Fibroblast of skin of left quadriceps (primary cell): ENCODE measurements around the gene ARAP1.

ENCODE experiments used
- DNase-seq, 2 experiments: peaks; one replicate each; pipeline ENCODE4 v3.0.0-alpha.2; 2013; ENCODE audit warnings: low read depth in 2 of 2

The ARAP1 gene

GRCh38 chr11:72685560-72686480 lies 66.4 kb downstream of the ARAP1 start:
- peak; percentile 51 to 54 for DNase-seq

DNA sequence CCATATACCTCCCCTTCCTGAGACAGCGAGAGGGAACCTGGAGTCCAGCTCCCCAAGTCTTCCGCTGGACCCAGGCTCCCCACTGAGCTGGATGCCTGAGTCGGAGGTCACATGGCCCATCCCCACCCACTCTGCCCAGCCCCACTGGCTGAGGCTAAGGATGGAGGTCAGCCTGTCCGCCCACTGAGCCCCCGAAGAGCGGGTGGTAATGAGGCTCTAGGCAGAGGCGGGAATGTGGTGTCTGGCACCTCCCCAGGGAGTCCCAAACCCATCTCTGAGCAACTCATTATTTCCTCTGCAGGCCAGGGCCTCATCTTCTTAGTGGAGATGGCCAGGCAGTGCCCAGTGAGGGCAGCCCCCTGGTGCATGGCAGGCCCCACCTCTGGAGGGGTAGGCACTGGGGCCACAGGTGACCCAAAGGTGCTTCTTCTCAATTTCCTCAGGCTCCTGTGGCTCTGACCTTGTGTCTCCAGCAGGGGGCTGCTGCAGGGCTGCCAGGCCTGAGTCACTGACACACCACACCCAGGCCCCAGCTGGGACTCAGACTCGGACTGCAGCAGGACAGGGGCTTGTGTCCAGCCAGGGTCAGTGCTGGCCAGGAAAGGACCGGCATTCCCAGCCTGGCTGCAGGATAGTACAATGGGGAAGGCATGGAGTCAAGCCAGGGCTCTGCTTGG lies 67.8 kb downstream of the ARAP1 start:
- DNase-seq, result no peak

DNA sequence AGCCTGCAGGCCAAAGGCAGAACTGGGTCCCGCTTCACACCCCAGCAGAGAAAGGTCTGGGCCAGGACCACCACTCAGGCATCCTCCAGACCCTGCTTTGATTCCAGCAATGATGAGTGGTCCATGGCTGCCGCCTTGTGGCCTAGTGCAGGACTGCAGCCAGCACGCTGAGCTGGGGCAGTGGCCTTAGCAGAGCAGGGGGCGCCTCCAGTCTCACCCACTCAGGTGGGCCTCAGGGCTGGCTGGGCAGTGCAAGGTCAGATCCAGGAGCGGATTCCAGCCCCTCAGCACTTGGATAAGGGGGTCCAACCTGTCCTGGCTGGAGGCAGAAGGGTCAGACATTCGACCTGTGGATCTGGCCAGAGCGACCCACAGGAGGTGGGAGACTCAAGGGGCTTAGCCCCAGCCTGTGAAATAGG lies 68.4 kb downstream of the ARAP1 start:
- no peak for DNase-seq

DNA sequence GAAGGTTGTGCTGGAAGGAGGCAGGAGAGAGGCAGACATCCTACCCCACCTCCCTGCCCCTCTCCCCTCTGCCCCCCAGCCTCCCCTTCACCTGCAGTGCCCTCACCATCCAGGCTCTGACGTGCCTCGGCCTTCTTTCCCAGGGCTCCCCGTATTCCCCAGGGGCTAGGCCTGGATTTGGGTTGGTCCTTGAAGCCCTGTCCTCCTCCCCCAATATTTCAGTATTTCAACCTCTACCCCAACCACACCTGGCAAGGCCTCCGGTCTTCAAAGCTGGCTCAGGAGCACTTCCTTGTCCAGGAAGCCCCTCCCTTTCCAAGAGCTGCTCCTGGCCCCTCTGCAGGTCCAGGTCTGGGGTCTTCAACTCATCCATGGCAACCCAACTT lies 69.4 kb downstream of the ARAP1 start:
- DNase-seq, result no peak

- DNase-seq, result no peak
Measured at GRCh38 chr11:72682238-72682857, 69.9 kb downstream of the ARAP1 start.

DNA sequence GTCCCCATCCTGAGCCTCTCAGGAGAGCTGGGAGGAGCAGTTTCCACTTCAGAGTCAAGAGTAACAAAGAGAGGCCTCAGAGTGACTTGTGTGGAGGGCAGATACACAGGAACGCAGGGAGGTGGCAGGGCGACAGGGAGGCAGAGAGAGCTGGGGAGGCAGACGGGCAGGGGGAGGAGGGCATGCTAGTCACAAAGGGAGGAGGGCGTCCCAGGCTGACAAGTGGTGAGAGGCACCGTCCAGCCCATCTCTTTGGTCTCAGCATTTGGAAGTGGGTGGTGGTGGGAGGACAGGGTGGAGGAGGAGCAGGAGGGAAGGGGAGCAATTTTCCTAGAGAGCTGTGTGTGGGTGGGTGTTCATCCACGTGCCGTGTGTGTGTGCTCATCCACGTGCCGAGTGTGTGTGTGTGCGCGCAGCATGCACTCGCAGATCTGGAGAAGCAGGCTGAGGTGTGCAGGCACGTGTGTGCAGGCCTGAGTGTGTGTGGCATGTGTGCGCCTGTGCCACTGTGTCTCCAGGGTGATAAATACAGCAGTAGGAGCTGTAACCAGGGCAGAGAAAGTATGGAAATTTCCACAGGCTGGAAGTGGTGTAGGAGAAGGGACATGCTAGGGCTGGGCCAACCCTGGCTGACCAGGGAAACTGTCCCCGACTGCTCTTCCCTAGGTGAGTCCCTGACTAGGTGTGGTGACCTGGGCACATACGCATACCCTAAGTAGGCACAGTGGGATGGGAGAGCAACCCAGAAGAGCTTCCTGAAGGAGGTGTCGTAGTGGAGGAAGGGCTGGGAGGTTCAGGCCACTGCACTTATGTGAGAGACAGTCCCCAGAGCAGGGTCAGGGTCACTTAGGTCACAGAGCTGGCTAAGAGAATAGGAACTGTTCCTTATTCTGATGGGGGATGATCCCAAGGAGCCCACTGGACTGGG lies 70.7 kb downstream of the ARAP1 start:
- no peak for DNase-seq

- DNase-seq, result no peak
Measured at GRCh38 chr11:72680624-72681158, 71.5 kb downstream of the ARAP1 start.

DNA sequence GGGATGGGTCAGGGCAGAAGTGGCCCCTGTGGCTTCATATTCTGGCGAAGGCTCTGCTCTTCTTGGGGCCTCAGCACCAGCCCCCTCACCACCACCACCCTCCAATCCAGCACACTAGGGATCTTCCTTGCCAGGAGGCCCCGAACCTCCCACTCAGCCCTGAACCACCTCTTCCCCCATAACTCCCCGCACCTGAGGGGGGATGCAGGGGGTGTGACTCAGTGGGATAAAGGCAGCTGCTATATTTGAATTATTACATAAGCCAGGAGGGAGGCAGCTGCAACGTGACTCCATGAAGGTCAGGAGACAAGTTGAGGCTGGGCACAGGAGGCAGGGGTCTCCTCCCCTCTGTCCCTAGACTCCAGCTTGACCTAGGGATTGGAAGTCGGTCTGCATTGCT lies 72.3 kb downstream of the ARAP1 start:
- DNase-seq, result no peak

- no peak for DNase-seq
Measured at GRCh38 chr11:72678524-72678923, 73.7 kb downstream of the ARAP1 start.

- DNase-seq, result peak in 1 of 2 experiments; percentile 13
Measured at GRCh38 chr11:72676861-72677341, 75.3 kb downstream of the ARAP1 start.

DNA sequence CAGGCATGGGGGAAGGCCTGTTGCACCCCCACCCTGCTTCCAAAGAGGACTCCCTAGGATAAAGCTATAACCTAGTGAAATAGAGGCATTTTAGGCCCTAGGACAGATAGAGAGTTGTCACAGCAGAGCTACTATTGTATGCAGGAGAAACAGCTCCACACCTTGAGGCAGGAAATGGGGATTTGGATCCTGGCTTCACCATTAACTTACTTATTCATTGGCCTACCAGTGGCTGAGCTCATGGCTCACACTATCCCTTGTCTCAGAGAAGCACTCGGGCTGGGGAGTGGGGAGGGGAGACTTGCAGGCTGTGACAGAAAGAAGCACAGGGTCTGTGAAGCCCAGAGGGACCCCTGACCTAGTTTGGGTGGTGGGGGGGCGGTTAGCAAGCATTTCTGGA lies 77.0 kb downstream of the ARAP1 start:
- DNase-seq, result no peak

GRCh38 chr11:72673943-72674828 lies 78.0 kb downstream of the ARAP1 start, which contains the start of gene PDE2A:
Gene PDE2A, minus strand, starts transcription at chr11:72674422. Its CDS starts 215 bp downstream, at chr11:72674207.
- no peak for DNase-seq

DNA sequence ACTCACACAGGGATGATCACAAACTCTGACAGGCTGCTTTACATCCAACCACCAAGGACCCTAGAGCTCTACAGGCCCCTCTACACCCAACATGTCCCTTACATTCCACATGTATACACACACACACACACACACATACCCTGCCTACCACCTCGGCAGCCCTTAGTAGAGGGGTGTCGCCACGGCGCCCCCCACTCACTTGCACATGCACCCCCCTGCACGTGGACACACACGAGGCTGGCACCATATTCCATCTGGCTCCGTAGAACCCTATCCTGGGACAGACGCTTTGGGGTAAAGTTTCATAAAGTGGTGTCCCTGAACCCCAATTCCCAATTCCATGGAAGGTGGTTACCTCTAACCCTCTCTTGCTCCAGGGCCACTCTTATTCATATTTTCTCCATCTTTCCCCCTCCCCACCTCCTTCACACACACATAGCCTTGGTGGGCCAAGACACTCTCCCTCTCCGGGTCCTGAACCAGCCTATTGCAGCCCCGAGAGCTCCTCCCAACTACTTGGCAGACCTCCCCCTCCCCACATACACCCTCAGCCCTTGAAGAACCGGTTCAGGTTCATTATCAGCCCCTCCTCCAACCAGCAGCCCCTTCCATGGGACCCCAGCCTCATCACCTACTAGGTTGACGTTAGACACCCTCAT lies 78.8 kb downstream of the ARAP1 start:
- no peak for DNase-seq

- DNase-seq, result no peak
Measured at GRCh38 chr11:72672597-72673238, 79.5 kb downstream of the ARAP1 start.

DNA sequence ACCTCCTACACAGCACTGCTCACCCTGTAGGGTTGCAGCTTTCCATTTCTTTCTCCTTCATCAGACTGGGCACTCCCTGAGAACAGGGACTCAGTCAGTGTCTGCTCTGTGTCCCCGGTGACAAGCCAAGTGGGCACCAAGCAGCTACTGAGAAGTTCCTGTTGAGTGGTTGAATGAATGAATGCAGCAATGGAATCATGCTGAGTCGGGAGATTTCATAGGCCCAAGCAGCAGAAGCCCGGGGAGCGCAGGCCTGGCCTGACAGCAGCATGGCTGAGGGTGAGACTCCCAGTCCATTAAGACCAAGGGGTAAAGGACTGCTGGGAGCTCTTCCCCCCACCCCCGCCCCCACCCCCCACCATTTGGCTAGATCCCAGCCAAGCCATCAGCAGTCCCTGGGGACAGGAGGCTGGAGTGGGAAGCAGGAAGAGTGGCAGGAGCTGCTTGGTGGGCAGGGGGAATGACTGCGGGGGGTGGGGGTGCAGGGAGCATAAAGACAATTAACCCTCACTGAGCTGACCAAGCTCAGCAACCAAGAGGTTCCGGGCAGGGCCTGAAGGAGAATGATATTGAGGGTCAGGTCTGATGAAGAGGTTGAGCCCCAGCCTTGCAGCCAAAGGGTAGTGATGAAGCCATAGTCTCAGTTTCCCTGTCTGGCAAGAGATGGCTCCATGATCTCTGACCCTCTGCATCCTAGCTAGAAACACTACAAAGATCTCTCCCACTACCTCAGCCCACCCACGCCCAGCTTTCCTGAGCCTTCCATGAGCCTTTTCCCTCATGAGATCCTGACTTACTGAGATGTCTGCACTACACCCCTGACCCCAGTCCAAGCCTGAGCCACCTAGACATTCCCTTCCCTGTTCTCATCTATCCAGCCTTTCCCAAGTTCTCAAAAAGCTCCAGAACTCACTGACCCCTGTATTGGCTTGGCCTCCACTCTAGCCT lies 80.8 kb downstream of the ARAP1 start:
- DNase-seq, result no peak

DNA sequence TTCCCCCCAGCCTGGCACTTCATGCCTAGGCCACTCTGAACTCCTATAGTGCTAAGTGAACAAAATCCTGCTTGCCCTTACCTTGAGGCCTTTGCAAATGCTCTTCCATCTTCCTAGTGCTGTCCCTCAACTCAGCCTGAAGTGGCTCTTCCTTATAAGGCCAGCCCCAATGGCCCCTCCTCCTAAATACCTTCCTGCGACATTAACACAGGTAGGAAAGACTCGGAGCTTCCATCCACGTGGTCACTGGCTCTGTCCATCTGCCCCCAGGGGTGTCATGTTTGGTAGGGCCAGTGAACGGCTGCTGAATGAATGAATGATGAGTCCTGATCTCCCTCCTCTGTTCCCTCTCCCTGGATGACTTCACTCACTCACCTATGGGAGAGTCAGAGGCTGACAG lies 82.2 kb downstream of the ARAP1 start:
- no peak for DNase-seq

DNA sequence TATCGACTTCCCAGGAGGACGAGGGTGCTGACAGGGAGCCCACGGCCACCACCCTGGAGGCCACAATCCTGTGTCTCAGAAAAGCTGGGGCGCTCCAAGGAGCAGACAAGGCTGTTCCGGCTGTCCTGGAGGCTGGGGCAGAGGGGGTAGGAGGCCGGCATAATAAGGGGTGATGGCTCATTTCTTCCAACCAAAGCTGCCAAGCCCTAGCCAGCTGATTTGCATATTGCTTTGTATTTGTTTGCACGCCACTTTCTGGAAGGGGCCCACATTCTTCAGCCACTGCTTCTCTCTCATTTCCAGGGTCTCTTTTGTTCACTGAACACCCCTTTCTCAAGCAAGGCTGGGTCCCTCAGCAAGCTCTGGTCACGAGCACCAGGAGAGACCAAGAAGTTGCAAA lies 82.7 kb downstream of the ARAP1 start:
- DNase-seq, result no peak
